Activated T-helper 1 cell treated with anti-CD3 and anti-CD28 coated beads, Interleukin-12 subunit alpha, Interleukin-12 subunit beta, Interleukin-2, Interleukin-4 antibody, amounts not matched to agents 30 ng/mL and 10 ng/mL and 1 ng/mL, durations not matched to agents 14 hours and 24 hours and 36 hours (primary cell): ENCODE data around the gene JMY. TPM values are rescaled to one million over a fixed set of nuclear protein-coding genes. Genes with fewer than 3 reads are reported as not detected.

ENCODE experiments used
- DNase-seq: peaks from one replicate; pipeline ENCODE4 v3.0.0; 2021; ENCODE audit warnings: low spot score
- H3K27ac Mint-ChIP-seq: one replicate; pipeline ENCODE4 v1.8.0; 2021; ENCODE audit warnings: mild to moderate bottlenecking, mixed read lengths
- H3K27me3 Mint-ChIP-seq: one replicate; pipeline ENCODE4 v1.8.0; 2022; ENCODE audit warnings: mild to moderate bottlenecking, moderate library complexity, mixed read lengths; ENCODE audit not compliant: insufficient read depth
- H3K36me3 Mint-ChIP-seq: one replicate; pipeline ENCODE4 v1.8.0; 2021; ENCODE audit warnings: low read depth, mixed read lengths
- H3K4me1 Mint-ChIP-seq: one replicate; pipeline ENCODE4 v1.8.0; 2021; ENCODE audit warnings: low read depth, mixed read lengths
- H3K4me3 Mint-ChIP-seq: one replicate; pipeline ENCODE4 v1.8.0; 2021; ENCODE audit warnings: mild to moderate bottlenecking, moderate library complexity, mixed read lengths
- H3K9me3 Mint-ChIP-seq: one replicate; pipeline ENCODE4 v1.8.0; 2021; ENCODE audit warnings: mixed read lengths
- intact Hi-C: fragments of 100-400 bp; cut with micrococcal nuclease; formaldehyde crosslinking; loops from one replicate; pipeline ENCODE4 v1.15.1; 2024
- total RNA-seq: library from RNA; stranded (reverse); gene quantifications from 2 replicates; pipeline ENCODE4 v1.2.3, GENCODE V29; 2022

Gene JMY
- total RNA-seq, 1 donor from 2014 or later, result 5.5 TPM

GRCh38 chr5:79273341-79273740 is 37.4 kb downstream of the JMY start:
- H3K27me3 Mint-ChIP-seq, result no peaks in the 10 kb centered on the region
- H3K27ac Mint-ChIP-seq, result no peak overlapping the region
- peaks cover 1% of the 10 kb centered on the region for H3K36me3 Mint-ChIP-seq
- intact Hi-C loops, result no loop called here
- no peak for DNase-seq
- no peaks in the 10 kb centered on the region for H3K9me3 Mint-ChIP-seq
- no peaks in the 10 kb centered on the region for H3K4me1 Mint-ChIP-seq
- H3K4me3 Mint-ChIP-seq, result no peak overlapping the region

- intact Hi-C loops, result no loop called here
- Mint-ChIP-seq H3K4me1 (peaks cover 10% of the 10 kb centered on the region), H3K27me3 (no peaks in the 10 kb centered on the region), H3K9me3 (no peaks in the 10 kb centered on the region), H3K27ac (no peak overlapping the region), H3K36me3 (no peaks in the 10 kb centered on the region), H3K4me3 (no peak overlapping the region)
- no peak for DNase-seq
Observed at GRCh38 chr5:79284846-79285245, 48.9 kb downstream of the JMY start.

- Mint-ChIP-seq H3K4me3 (no peak overlapping the region), H3K4me1 (peaks cover 10% of the 10 kb centered on the region), H3K36me3 (peaks cover under 1% of the 10 kb centered on the region), H3K27me3 (no peaks in the 10 kb centered on the region), H3K9me3 (no peaks in the 10 kb centered on the region), H3K27ac (no peak overlapping the region)
- intact Hi-C loops, result no loop called here
- DNase-seq, result no peak
Observed at GRCh38 chr5:79285285-79285684, 49.4 kb downstream of the JMY start.

- DNase-seq, result no peak
- intact Hi-C loops, result no loop called here
- peaks cover 10% of the 10 kb centered on the region for H3K4me1 Mint-ChIP-seq
- no peak overlapping the region for H3K4me3 Mint-ChIP-seq
- H3K36me3 Mint-ChIP-seq, result peaks cover 2% of the 10 kb centered on the region
- H3K27me3 Mint-ChIP-seq, result no peaks in the 10 kb centered on the region
- H3K9me3 Mint-ChIP-seq, result no peaks in the 10 kb centered on the region
- no peak overlapping the region for H3K27ac Mint-ChIP-seq
Observed at GRCh38 chr5:79285833-79286232, 49.9 kb downstream of the JMY start.

GRCh38 chr5:79287380-79287779 is 51.4 kb downstream of the JMY start:
- no peaks in the 10 kb centered on the region for H3K27me3 Mint-ChIP-seq
- peaks cover 2% of the 10 kb centered on the region for H3K36me3 Mint-ChIP-seq
- no peak overlapping the region for H3K27ac Mint-ChIP-seq
- H3K9me3 Mint-ChIP-seq, result no peaks in the 10 kb centered on the region
- H3K4me1 Mint-ChIP-seq, result peaks cover 10% of the 10 kb centered on the region
- intact Hi-C loops, result no loop called here
- no peak for DNase-seq
- no peak overlapping the region for H3K4me3 Mint-ChIP-seq

GRCh38 chr5:79287907-79288306 is 52.0 kb downstream of the JMY start:
- no peak overlapping the region for H3K4me3 Mint-ChIP-seq
- intact Hi-C loops, result no loop called here
- H3K4me1 Mint-ChIP-seq, result peaks cover 10% of the 10 kb centered on the region
- DNase-seq, result no peak
- H3K27me3 Mint-ChIP-seq, result no peaks in the 10 kb centered on the region
- H3K9me3 Mint-ChIP-seq, result no peaks in the 10 kb centered on the region
- H3K36me3 Mint-ChIP-seq, result peaks cover 2% of the 10 kb centered on the region
- no peak overlapping the region for H3K27ac Mint-ChIP-seq

GRCh38 chr5:79295029-79295428 is 59.1 kb downstream of the JMY start:
- Mint-ChIP-seq H3K9me3 (no peaks in the 10 kb centered on the region), H3K4me1 (no peaks in the 10 kb centered on the region), H3K4me3 (no peak overlapping the region), H3K27me3 (no peaks in the 10 kb centered on the region), H3K27ac (no peak overlapping the region), H3K36me3 (peaks cover 2% of the 10 kb centered on the region)
- intact Hi-C loops, result no loop called here
- DNase-seq, result no peak

- Mint-ChIP-seq H3K4me1 (no peaks in the 10 kb centered on the region), H3K4me3 (no peak overlapping the region), H3K27ac (no peak overlapping the region), H3K27me3 (no peaks in the 10 kb centered on the region), H3K36me3 (no peaks in the 10 kb centered on the region), H3K9me3 (no peaks in the 10 kb centered on the region)
- no peak for DNase-seq
- intact Hi-C loops, result no loop called here
Observed at GRCh38 chr5:79297661-79298060, 61.7 kb downstream of the JMY start.

GRCh38 chr5:79301046-79301712 is 65.2 kb downstream of the JMY start:
- H3K27me3 Mint-ChIP-seq, result no peaks in the 10 kb centered on the region
- DNase-seq, result no peak
- intact Hi-C loops, result no loop called here
- no peak overlapping the region for H3K4me3 Mint-ChIP-seq
- no peaks in the 10 kb centered on the region for H3K4me1 Mint-ChIP-seq
- no peaks in the 10 kb centered on the region for H3K9me3 Mint-ChIP-seq
- H3K27ac Mint-ChIP-seq, result no peak overlapping the region
- no peaks in the 10 kb centered on the region for H3K36me3 Mint-ChIP-seq

- H3K4me3 Mint-ChIP-seq, result no peak overlapping the region
- no peaks in the 10 kb centered on the region for H3K9me3 Mint-ChIP-seq
- DNase-seq, result no peak
- H3K36me3 Mint-ChIP-seq, result peaks cover 5% of the 10 kb centered on the region
- intact Hi-C loops, result no loop called here
- H3K27me3 Mint-ChIP-seq, result no peaks in the 10 kb centered on the region
- no peak overlapping the region for H3K27ac Mint-ChIP-seq
- H3K4me1 Mint-ChIP-seq, result no peaks in the 10 kb centered on the region
Observed at GRCh38 chr5:79302454-79302853, 66.5 kb downstream of the JMY start.

GRCh38 chr5:79305706-79306105 is 69.8 kb downstream of the JMY start:
- no peak overlapping the region for H3K27ac Mint-ChIP-seq
- no peaks in the 10 kb centered on the region for H3K4me1 Mint-ChIP-seq
- no peaks in the 10 kb centered on the region for H3K9me3 Mint-ChIP-seq
- no peaks in the 10 kb centered on the region for H3K27me3 Mint-ChIP-seq
- no peak for DNase-seq
- no peak overlapping the region for H3K4me3 Mint-ChIP-seq
- intact Hi-C loops, result no loop called here
- peaks cover 9% of the 10 kb centered on the region for H3K36me3 Mint-ChIP-seq

- Mint-ChIP-seq H3K4me3 (no peak overlapping the region), H3K9me3 (no peaks in the 10 kb centered on the region), H3K27ac (no peak overlapping the region), H3K4me1 (no peaks in the 10 kb centered on the region), H3K36me3 (peaks cover 6% of the 10 kb centered on the region), H3K27me3 (no peaks in the 10 kb centered on the region)
- no peak for DNase-seq
- intact Hi-C loops, result no loop called here
Observed at GRCh38 chr5:79318935-79319614, 83.1 kb downstream of the JMY start.

- no peak overlapping the region for H3K4me3 Mint-ChIP-seq
- intact Hi-C loops, result no loop called here
- H3K4me1 Mint-ChIP-seq, result no peaks in the 10 kb centered on the region
- H3K27me3 Mint-ChIP-seq, result no peaks in the 10 kb centered on the region
- H3K36me3 Mint-ChIP-seq, result no peaks in the 10 kb centered on the region
- no peak overlapping the region for H3K27ac Mint-ChIP-seq
- no peak for DNase-seq
- H3K9me3 Mint-ChIP-seq, result no peaks in the 10 kb centered on the region
Observed at GRCh38 chr5:79329453-79329852, 93.5 kb downstream of the JMY start.
